ENCODE data around the gene HMCES. TPM values are rescaled to one million over a fixed set of nuclear protein-coding genes. Genes with fewer than 3 reads are reported as not detected.

HMCES gene
- total RNA-seq, 3 donors from 2014 or later: 62.3 to 74.9 (median 68.6) TPM

GRCh38 chr3:129271674-129272073 lies 7.0 kb upstream of the HMCES start:
- H3K4me1 Mint-ChIP-seq (ENCODE audit: low read depth): no peaks in the 10 kb centered on the region
- no peak for ATAC-seq
- peaks cover 48% of the 10 kb centered on the region for H3K36me3 Mint-ChIP-seq (ENCODE audit: insufficient read depth)
- H3K4me3 Mint-ChIP-seq: no peak overlapping the region
- DNase-seq: no peak
- H3K9me3 Mint-ChIP-seq: no peaks in the 10 kb centered on the region
- H3K27me3 Mint-ChIP-seq (ENCODE audit: low read depth): no peaks in the 10 kb centered on the region

GRCh38 chr3:129276385-129276784 lies 2.3 kb upstream of the HMCES start:
- H3K36me3 Mint-ChIP-seq (ENCODE audit: insufficient read depth): peaks cover 29% of the 10 kb centered on the region
- no peak for ATAC-seq

DNA sequence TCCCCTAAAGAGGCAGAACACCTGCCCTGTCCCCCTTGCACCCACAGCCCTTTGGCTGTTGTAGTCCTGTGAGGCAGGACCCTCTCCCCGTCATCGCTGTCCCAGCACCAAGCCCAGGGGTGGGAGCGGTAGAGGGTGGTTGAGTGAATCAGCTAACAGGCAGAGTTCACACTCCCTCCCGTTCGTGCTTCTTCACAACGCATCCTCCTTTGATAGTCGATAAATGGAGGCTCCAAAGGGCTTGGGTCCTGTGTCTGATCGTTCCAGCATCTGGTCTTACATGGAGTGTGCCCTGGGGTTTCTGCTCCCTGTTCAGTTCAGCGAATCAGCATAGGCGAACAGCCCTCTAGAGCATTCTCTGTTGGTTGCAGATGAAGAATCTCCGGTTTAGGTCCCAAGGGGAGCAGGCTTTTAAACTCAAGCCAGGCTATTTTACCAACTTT lies 820 bp upstream of the HMCES start:
- DNase-seq: no peak
- Mint-ChIP-seq H3K4me1 (ENCODE audit: low read depth) (peaks cover 39% of the 10 kb centered on the region), H3K9me3 (no peaks in the 10 kb centered on the region), H3K4me3 (peak overlapping the region; percentile 86), H3K36me3 (ENCODE audit: insufficient read depth) (peaks cover 28% of the 10 kb centered on the region), H3K27me3 (ENCODE audit: low read depth) (no peaks in the 10 kb centered on the region)
- no peak for ATAC-seq

More at GRCh38 chr3:129276385-129276784, 2.3 kb upstream of the HMCES start:
- Mint-ChIP-seq H3K4me1 (ENCODE audit: low read depth) (peaks cover 24% of the 10 kb centered on the region), H3K9me3 (no peaks in the 10 kb centered on the region), H3K4me3 (no peak overlapping the region), H3K27me3 (ENCODE audit: low read depth) (no peaks in the 10 kb centered on the region)
- no peak for DNase-seq

DNA sequence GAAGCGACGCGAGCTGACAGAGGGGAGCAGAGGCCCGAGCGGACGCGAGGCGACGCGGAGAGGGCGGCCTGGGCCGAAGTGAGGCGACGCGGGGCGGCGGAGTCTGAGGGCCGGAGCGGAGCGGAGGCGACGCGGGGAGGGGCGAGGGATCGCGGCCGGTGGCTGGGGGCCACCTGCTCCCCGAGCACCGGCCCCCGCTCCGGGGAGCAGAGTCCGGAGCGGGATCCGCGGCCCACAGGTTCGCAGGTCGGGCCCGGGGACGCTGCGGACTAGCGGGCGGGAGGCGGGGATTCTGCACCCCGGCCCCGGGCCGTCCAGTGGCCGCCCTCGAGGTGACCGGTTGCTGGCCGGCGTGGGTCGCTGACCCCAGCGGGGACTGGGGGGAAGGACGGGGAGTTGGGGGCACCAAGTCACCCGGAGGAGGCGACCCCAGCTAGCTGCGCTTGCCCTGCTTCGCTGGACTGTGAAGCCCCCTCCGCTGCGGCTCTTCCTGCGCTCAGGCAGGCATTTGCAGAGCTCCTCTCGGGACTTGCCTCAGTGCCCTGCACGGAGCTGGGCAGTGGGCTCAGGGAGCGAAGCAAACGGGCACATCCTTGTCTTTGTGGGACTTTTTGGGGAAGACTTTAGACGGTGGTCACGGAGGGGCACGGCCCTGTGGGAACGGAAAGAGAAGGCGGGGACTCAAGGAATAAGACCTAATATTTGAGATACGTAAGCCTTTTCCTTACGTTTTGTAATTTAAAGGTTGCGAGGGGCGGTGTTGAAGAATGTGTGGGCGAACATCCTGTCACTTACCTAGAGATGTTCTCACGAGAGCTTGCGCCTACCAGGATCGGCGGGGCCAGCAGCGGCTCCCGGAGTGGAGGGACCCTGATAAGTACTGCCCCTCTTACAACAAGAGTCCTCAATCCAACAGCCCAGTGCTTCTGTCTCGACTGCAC lies 566 bp downstream of the HMCES start:
- Mint-ChIP-seq H3K27me3 (ENCODE audit: low read depth) (no peaks in the 10 kb centered on the region), H3K36me3 (ENCODE audit: insufficient read depth) (peaks cover 26% of the 10 kb centered on the region), H3K4me1 (ENCODE audit: low read depth) (peaks cover 50% of the 10 kb centered on the region), H3K4me3 (peak overlapping the region; percentile 98), H3K9me3 (no peaks in the 10 kb centered on the region)
- DNase-seq: peak; percentile 44
- ATAC-seq: peak; percentile 30 to 38

- peaks cover 21% of the 10 kb centered on the region for H3K36me3 Mint-ChIP-seq (ENCODE audit: insufficient read depth)
- no peaks in the 10 kb centered on the region for H3K9me3 Mint-ChIP-seq
- H3K4me1 Mint-ChIP-seq (ENCODE audit: low read depth): peaks cover 52% of the 10 kb centered on the region
- H3K27me3 Mint-ChIP-seq (ENCODE audit: low read depth): no peaks in the 10 kb centered on the region
- DNase-seq: no peak
- no peak for ATAC-seq
- peak overlapping the region; percentile 98 for H3K4me3 Mint-ChIP-seq
Measured at GRCh38 chr3:129280183-129280582, 1.5 kb downstream of the HMCES start.

DNA sequence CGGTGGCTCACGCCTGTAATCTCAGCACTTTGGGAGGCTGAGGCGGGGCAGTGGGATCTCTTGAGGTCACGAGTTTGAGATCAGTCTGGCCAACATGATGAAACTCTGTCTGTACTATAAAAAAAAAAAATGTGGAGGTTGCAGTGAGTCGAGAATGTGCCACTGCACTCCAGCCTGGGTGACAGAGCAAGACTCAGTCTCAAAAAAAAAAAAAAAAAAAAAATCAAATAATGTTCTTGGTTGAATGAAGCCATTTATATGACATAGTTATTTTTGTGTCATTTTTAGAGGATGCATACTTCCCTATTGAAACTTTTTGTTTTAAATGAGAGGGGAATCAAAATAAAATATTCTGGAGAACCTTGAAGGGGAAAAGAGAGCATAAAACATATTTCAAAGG lies 3.1 kb downstream of the HMCES start:
- H3K4me3 Mint-ChIP-seq: peak overlapping the region; percentile 24
- no peaks in the 10 kb centered on the region for H3K27me3 Mint-ChIP-seq (ENCODE audit: low read depth)
- ATAC-seq (no peak), DNase-seq (no peak)
- H3K4me1 Mint-ChIP-seq (ENCODE audit: low read depth): peaks cover 52% of the 10 kb centered on the region
- H3K36me3 Mint-ChIP-seq (ENCODE audit: insufficient read depth): peaks cover 12% of the 10 kb centered on the region
- H3K9me3 Mint-ChIP-seq: no peaks in the 10 kb centered on the region

DNA sequence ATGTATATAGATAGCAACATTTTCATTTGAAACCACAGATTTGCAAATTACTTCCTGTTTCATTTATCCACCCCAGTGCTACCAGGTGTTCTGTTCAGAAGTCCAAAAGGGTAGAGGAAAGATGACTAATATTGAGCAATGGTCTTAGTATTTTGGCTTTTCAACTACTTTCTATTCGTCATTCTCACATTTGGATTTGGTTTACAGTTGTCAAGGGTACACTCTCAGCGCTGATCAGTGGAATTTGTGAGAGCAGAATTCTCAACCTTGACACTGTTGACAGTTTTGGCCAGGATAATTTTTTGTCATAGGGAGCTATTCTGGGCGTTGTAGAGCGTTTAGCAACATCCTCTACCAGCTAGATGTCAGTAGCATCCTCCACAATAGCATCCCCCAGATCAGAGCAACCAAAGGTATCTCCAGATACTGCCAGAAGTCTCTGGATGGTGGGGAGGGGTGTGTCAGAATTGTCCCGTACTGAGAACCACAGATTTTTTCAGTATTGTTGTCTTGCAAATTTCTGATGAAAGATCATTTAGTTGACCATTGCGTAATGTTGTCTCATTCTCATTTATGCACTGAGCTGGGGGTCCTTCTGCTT lies 4.2 kb downstream of the HMCES start:
- H3K27me3 Mint-ChIP-seq (ENCODE audit: low read depth): no peaks in the 10 kb centered on the region
- H3K4me3 Mint-ChIP-seq: peak overlapping the region; percentile 54
- peaks cover 49% of the 10 kb centered on the region for H3K4me1 Mint-ChIP-seq (ENCODE audit: low read depth)
- DNase-seq: no peak
- ATAC-seq: peak; percentile 36 to 45
- peaks cover 12% of the 10 kb centered on the region for H3K36me3 Mint-ChIP-seq (ENCODE audit: insufficient read depth)
- no peaks in the 10 kb centered on the region for H3K9me3 Mint-ChIP-seq

GRCh38 chr3:129286081-129286480 lies 7.4 kb downstream of the HMCES start:
- peaks cover 17% of the 10 kb centered on the region for H3K36me3 Mint-ChIP-seq (ENCODE audit: insufficient read depth)
- no peak for DNase-seq
- no peak for ATAC-seq
- H3K4me3 Mint-ChIP-seq: no peak overlapping the region
- peaks cover 31% of the 10 kb centered on the region for H3K4me1 Mint-ChIP-seq (ENCODE audit: low read depth)
- no peaks in the 10 kb centered on the region for H3K27me3 Mint-ChIP-seq (ENCODE audit: low read depth)
- no peaks in the 10 kb centered on the region for H3K9me3 Mint-ChIP-seq

DNA sequence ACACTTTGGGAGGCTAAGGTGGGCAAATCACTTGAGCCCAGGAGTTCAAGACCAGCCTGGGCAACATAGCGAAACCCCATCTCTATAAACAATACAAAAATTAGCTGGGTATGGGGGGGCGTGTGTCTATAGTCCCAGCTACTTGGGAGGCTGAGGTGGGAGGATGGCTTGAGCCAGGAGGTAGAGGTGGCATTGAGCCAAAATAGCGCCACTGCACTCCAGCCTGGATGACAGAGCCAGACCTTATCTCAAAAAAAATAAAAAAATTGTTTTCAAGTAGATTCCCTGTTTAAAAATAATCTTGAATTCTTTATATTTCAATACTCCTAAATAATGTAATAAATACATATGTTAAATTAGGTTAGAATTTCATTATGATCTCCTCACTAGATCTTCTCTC lies 9.8 kb downstream of the HMCES start:
- no peak for DNase-seq
- peaks cover 8% of the 10 kb centered on the region for H3K4me1 Mint-ChIP-seq (ENCODE audit: low read depth)

GRCh38 chr3:129289201-129289921 lies 10.7 kb downstream of the HMCES start:
- Mint-ChIP-seq H3K9me3 (no peaks in the 10 kb centered on the region), H3K4me1 (ENCODE audit: low read depth) (peaks cover 4% of the 10 kb centered on the region), H3K4me3 (no peak overlapping the region), H3K36me3 (ENCODE audit: insufficient read depth) (peaks cover 26% of the 10 kb centered on the region), H3K27me3 (ENCODE audit: low read depth) (no peaks in the 10 kb centered on the region)
- no peak for DNase-seq
- no peak for ATAC-seq

More for the DNA sequence above, 9.8 kb downstream of the HMCES start:
- no peak overlapping the region for H3K4me3 Mint-ChIP-seq
- H3K9me3 Mint-ChIP-seq: no peaks in the 10 kb centered on the region
- H3K27me3 Mint-ChIP-seq (ENCODE audit: low read depth): no peaks in the 10 kb centered on the region
- H3K36me3 Mint-ChIP-seq (ENCODE audit: insufficient read depth): peaks cover 23% of the 10 kb centered on the region
- no peak for ATAC-seq

DNA sequence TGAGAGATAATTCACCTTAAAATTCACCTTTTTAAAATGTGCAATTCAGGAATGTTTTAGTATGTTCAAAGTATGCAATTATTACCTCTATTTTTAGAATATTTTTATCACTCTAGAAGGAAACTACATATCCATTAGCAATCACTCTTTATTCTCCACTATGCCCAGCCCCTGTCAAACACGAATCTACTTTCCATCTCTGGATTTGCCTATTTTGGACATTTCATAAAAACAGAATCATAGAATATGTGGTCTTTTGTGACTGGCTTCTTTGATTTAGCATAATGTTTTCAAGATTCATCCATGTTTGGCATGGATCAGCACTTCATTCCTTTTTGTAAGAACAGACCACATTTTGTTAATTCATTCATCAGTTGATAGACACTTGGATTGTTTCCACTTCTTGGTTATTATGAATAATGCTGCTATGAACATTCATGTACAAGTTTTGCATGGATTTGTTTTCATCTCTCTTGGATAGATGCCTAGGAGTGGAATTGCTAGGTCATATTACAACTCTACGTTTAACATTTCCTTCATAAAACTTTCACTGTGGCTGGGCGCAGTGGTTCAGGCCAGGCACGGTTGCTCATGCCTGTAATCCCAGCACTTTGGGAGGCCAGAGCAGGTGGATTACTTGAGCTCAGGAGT lies 12.7 kb downstream of the HMCES start:
- Mint-ChIP-seq H3K9me3 (no peaks in the 10 kb centered on the region), H3K36me3 (ENCODE audit: insufficient read depth) (peaks cover 29% of the 10 kb centered on the region), H3K4me3 (no peak overlapping the region), H3K4me1 (ENCODE audit: low read depth) (peaks cover 7% of the 10 kb centered on the region), H3K27me3 (ENCODE audit: low read depth) (no peaks in the 10 kb centered on the region)
- ATAC-seq: no peak
- no peak for DNase-seq

- Mint-ChIP-seq H3K4me3 (no peak overlapping the region), H3K4me1 (ENCODE audit: low read depth) (peaks cover 7% of the 10 kb centered on the region), H3K9me3 (no peaks in the 10 kb centered on the region), H3K27me3 (ENCODE audit: low read depth) (no peaks in the 10 kb centered on the region), H3K36me3 (ENCODE audit: insufficient read depth) (peaks cover 32% of the 10 kb centered on the region)
- ATAC-seq (no peak), DNase-seq (no peak)
Measured at GRCh38 chr3:129295286-129295685, 16.6 kb downstream of the HMCES start.

- peaks cover 32% of the 10 kb centered on the region for H3K4me1 Mint-ChIP-seq (ENCODE audit: low read depth)
- peaks cover 19% of the 10 kb centered on the region for H3K36me3 Mint-ChIP-seq (ENCODE audit: insufficient read depth)
- ATAC-seq (no peak), DNase-seq (no peak)
- no peak overlapping the region for H3K4me3 Mint-ChIP-seq
- no peaks in the 10 kb centered on the region for H3K9me3 Mint-ChIP-seq
- H3K27me3 Mint-ChIP-seq (ENCODE audit: low read depth): no peaks in the 10 kb centered on the region
Measured at GRCh38 chr3:129304146-129304961, 25.7 kb downstream of the HMCES start.
